NCI-H187 treated with DMSO at 0.1 percent for 48 hours (cell line): Measurements from ENCODE around the gene S100A5.
"Not testable (repeated sequence)": the region's sequence is repeated elsewhere in the genome, so short reads cannot be mapped to it uniquely, and the experiment has no call there.

Experiments
- DNase-seq: peaks from one replicate; lab custom pipeline; 2025; lab: John Stamatoyannopoulos, UW

The S100A5 gene

DNA sequence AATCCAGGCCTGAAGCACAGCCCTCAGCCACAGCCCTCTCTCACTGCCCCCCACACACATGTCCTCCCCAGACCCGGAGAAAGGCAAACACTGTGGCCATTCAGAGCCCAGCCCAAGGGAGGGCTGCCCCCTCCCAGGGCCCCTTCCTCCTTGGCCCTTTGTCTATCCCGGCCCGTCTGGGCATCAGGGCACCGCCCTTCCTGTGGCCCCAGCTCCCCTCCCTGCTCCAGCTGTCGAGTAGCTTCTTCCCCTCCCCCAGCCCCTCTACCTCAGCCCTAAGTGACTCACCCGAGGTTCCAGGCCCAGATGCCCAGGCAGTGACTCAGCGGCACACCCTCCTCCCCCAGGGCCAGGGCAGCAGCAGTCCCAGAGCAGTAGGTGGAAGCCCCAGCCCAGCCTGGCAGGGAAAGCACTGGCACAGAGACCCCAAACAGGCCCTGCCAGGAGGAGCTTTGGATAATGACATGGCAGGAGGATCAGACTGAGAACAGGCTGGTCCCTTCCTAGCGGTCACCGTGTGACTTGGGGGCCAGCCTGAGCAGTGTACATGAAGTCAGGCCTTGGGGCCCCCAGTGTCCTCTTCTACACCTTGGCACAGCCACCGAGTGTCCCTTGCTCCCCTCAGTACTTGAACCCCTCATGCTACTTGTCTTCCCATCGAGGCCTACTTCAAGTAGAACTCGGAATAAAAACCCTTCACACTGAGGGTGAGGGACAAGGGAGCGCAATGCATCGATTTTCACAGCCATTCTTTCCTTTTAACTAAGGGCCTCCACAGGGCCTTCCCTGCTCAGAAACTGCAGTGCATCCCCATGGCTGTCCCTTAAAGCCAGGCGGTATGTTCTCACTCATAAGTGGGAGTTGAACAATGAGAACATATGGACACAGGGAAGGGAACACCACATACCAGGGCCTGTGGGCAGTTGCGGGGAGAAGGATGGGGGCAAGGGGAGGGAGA, 26.0 kb upstream of the S100A5 start:
- DNase-seq: no peak

DNA sequence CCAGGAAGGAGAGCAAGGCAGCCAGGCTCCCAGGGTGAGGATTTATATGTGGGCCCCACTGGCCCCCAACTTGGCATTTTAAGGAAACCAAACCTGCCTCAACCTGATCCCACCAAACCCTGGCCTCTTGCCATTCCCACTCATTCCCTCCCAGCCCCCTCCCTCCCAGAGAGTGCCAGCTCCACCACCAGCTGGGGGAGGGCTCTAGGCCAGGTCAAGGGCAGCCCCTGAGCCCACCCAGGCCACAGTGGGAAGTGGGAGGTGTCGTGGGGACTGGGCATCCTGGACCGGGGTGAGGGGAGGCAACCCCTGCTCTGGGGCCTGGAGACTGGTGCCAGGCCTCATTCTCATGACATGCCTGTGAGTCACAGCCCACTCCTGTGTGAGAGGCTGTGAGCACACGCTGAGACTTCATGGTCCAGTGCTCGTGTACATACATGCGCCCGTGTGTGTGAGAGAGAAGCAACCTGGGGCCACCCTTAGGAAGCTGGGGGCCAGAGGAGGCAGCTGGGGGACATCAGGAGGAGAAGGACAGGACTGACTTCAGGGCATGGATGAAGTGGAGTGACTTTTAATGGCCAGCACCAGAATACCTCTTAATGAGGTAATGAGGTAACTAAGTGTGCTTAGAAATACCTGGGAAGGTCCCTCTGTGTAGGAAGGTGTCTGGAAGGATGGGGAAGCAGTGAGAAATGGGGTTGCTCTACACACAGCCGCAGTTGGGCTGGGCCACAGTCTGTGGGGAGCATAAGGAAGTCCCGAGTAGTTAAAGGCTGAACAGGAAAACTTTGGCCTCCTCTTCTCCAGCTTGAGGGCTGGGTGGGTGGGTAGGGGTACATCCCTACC, 25.0 kb upstream of the S100A5 start, which contains the start of gene S100A2:
Gene S100A2 (minus strand): TSS at position 316 of the 846 bp plus-strand sequence. CDS start 1,967 bp downstream, outside the sequence.
- no peak for DNase-seq

DNA sequence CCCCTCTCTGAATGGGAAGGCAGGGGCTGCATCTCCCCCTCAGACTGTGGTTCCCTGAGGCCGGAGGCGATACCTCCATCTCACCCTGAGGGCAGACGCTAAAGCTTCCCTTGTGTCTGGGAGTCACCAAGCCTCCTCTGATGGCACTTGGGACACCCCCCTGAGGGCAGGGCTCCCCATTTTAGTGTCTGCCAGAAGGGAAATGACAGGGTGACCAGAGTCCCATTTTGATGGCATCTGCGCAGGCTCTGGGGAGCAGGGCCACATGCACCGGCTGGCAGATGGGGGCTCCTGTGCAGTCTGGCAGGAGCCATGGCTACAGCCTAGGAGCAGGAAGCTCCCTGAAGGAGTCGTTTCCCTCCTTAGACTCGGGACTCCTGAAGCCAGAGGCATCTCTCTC, 23.3 kb upstream of the S100A5 start:
- no peak for DNase-seq

DNA sequence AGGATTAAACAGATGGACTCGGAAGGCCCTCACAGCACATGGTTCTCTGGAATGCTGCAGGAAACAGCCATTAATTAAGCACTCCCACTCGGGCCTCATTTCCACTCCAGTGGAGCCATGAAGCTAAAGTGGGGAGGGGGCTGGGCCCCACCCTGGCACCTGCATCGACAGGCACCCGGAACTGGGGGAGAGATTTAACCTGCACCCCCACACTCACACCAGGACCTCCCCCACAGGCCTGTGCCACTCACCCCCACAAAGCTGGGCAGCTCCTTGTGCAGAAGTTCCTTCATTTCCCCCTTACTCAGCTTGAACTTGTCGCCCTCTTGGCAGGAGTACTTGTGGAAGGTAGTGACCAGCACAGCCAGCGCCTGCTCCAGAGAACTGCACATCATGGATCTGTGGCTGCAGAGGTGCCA, 22.8 kb upstream of the S100A5 start:
- no peak for DNase-seq

DNA sequence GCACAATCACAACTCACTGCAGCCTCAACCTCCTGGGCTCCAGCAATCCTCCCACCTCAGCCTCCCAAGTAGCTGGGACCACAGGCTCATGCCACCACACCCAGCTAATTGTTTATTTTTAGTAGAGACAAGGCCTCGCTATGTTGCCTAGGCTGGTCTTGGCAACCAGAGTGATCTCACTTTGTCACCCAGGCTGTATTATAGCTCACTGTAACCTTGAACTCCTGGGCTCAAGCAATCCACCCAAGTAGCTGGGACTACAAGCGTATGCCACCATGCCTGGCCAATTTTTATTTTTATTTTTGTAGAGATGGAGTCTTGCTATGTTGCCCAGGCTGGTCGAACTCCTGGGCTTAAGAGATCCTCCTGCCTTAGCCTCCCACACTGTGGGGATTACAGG, 21.3 kb upstream of the S100A5 start:
- DNase-seq: not testable (repeated sequence)

DNA sequence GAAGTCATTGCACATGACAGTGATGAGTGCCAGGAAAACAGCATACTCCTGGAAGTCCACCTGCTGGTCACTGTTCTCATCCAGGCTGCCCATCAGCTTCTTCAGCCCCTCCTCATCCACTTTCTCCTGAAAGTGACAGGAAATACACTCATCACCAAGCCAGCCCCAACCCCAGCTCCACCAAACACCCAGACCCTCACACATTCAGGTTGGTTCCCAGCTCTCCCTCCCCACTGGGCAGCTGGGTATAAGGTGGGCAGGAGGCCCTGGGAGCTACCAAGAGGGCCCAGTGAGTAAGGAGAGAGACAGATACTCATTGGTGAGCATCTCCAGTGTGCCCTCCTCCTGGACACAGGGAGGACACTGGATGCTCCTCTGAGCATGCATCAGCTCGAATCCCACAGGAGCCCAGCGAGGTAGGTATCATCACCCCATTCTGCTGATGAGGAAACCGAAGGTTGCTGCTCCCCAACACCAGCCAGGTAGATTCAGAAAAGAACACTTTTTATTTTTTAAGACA, 20.8 kb upstream of the S100A5 start:
- DNase-seq: no peak

DNA sequence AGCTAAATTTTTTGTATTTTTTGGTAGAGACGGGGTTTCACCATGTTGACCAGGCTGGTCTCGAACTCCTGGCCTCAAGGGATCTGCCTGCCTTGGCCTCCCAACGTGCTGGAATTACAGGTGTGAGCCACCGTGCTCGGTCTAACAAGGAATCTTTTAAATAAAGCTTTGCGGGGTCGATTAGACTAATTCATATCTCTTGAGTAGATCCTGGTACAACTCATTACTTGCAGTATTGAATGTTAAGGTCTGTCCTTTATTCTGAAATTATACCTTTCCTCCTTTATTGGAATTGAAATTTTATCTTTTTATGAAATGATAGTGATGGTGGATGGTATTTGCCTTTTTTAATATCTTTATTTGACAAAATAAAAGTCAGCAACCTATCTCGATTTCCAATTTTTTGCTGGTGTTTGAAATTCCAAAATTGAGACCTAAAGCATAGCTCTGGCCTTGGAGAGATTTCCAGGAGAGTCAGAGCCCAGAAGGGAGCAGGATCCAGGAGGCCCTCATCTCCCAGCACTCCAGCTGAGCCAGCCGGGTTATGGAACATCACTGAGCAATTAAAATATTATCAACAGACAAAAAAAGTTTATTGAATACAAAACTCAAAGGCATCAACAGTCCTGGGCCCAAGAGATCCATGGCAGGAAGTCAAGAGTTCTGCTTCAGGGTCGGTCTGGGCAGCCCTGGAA, 20.2 kb upstream of the S100A5 start:
- no peak for DNase-seq

DNA sequence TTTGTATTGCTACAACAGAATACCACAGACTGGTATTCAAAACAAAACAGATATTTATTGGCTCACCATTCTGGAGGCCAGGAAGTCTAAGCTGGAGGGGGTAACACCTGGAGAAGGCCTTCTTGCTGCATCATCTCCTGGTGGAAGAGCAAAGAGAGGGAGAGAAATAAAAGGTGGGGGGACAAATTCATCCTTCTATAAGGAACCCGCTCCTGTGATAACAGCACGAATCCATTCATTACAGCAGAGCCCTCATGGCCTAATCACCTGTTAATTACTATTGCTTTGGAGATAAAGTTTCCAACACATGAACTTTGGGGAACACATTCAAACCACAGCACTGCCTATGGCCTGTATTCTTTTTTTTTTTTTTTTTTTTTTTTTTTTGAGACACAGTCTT, 19.5 kb upstream of the S100A5 start:
- DNase-seq: no peak

DNA sequence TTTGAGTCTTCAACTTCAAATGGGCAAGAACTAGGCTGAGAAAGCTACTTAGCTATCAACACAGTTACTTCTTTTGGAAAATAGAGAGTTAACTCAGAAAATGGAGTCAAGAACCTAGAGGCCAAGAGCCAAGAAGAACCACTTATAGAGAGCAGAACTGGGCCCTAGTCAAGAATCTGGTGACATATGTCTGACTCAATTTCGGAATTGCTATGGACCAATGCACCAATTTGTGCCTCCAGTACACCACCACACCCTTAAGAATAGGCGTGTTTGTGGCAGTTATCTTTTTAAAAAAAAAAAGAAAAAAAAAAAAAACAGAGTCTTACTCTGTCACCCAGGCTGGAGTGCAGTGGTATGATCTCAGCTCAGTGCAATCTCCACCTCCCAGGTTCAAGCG, 17.1 kb upstream of the S100A5 start:
- DNase-seq: no peak

DNA sequence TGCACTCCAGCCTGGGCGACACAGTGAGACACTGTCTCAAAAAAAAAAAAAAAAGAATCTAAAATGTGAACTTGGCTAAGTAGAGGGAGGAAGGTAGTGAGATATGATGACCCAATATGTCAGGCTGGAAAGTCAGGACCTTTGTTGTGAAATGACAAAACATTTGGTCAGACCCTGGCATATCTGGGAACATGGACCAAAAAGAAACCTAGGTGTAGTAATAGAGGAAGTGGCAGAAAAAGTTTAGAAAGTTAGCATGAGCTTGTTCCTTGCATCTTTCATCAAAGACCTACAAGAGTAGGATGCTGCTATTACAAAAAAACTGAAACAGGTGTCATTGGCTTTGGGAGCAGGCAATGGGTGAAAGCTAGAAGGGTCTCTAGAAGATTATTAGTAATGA, 15.6 kb upstream of the S100A5 start:
- DNase-seq: no peak

DNA sequence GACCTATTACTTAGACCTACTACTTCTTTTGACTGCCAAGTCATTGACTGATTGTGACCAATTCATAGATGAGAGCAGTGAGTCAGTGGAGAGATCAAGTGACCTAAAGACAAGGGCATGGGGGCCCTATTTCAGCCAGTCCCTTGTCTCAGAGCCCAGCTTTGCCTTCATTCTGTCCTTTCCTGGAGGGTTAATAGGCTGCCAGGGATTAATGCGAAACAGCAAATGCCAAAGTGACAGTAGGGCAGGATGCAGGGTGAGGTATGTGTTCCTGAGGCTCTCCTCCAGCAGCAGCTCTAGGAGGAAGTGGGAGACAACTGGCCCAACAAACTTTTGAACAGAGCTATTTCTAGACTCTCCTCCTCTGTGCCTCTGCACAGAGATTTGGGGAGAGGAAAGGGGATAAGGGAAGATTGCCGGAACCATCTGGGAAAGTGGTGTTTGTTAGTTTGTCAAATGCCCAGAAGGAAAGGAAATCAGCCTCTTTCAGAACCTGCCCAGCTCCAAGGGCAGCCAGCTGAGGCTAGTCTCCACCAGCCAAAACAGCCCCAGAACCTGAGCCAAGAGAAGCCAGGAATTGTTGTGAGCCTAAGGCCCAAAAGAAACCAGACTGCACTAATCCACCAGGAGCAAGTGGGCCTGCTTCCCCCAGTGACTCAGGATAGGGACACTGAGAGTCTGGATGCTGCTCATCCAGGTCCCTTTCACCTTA, 13.3 kb upstream of the S100A5 start:
- DNase-seq: no peak

DNA sequence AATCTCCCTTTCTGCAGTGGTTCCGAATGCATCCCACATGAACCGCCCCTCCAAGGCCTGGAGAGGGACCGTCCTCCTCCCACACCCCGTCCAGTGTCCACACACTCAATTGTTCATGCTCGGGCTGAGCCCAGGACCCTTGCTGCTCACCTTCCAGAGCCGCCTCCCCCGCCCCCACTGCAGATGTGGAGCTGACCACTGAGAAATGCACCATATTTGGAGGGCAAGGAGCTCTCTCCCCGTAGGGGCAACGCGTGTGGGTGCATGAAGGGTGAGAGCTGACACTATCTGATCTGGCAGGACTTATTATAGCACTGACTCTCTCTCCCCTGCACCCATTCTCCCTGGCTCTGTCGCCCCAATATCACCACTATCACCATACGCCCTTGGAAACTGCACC, 12.4 kb upstream of the S100A5 start:
- no peak for DNase-seq

DNA sequence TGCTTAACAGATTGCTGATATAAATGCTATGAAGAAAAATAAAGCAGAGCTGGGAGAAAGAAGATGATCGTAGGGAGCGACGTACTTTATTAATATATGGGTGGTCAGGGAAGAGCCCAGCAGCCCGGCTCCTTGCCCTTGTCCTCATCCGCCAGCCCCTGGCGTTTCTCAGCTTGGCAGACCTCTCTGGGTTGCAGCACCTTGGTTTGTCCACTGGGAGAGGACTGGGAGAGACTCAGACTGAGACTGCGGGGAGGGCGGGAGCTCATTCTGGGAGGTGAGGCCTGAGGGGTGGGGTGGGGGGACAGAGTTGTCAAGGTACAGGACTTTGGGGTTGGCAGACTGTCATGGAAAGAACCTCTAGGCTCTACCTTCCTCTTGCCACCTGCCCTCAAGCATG, 11.6 kb upstream of the S100A5 start:
- no peak for DNase-seq

DNA sequence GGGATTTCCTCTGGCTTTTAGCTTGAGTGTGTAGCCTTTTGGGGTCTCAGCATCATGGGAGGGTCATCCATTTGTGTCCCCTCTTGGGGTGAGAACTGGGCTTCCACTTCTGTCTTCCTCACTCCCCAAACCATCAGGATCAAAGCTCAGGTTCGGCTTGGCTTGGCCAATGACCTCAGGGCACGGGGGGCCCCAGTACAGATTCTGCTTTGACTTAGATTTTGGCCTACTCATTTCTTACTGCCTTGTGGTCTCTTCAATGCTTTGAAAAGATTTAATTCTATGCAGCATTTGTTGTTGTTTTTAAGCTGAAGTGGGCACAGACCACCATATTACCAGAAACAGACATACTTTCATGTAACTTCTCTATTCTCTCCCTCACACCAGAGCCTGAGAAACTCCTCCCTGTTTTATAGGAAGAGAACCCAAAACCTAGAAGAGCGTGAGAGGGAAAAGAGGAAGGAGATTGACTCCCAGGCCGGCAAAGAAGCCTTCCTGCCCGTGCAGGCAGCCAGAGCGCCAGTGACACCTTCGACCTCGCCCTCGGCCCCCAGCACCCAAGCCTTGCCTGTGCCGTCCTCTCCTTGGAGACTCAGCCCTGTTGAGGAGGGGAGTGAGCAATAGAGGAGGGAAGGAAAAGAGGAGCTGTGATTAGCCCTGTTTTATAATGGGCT, 10.2 kb upstream of the S100A5 start:
- DNase-seq: no peak

DNA sequence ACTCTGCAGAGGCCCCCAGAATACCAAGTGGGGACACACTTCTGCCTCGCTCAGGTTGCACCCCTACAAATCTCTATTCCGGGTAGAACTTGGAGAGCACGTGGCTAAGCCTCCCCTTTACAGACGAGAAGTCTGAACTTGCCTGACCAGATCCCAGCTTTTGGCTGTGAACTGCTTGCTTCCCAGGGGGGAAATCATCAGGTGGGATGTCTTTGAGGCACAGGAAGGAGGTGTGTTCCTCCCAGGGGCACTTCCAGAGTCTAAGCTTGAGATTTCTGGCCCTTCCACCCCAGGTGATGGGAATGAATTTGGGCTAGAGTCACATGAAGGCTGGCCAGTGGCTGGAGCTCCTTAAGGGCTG, 9.6 kb upstream of the S100A5 start:
- no peak for DNase-seq

DNA sequence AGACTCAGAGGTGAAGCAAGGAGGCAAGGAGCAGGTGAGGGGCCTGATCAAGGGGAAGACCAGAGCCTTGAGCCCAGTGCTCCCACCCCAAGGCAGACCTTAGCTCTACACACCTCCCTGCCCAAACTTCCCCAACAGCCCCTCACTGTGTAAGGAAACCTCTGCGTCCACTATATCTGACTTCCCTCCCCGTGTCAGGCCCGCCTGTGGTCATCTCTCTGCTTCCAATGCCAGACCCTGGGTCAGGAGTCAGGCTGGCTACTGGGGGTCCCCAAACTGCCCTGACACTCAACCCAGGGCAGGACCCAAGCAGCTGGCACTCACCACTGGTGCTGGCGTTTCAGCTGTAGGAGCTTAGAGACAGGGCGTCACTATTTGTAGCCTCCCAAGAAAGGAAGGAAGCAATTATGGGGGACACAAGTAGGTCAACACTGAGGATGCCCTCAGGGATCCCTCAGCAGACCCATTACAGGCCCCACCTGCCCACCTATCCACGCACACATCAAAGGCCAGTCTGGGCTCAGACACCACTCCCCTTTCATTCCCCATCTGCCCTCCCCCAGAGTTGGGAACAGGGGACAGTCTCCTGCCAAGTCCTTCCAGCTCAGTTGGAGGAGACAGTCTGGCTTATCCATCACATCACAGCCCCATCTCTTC, 9.1 kb upstream of the S100A5 start:
- no peak for DNase-seq

DNA sequence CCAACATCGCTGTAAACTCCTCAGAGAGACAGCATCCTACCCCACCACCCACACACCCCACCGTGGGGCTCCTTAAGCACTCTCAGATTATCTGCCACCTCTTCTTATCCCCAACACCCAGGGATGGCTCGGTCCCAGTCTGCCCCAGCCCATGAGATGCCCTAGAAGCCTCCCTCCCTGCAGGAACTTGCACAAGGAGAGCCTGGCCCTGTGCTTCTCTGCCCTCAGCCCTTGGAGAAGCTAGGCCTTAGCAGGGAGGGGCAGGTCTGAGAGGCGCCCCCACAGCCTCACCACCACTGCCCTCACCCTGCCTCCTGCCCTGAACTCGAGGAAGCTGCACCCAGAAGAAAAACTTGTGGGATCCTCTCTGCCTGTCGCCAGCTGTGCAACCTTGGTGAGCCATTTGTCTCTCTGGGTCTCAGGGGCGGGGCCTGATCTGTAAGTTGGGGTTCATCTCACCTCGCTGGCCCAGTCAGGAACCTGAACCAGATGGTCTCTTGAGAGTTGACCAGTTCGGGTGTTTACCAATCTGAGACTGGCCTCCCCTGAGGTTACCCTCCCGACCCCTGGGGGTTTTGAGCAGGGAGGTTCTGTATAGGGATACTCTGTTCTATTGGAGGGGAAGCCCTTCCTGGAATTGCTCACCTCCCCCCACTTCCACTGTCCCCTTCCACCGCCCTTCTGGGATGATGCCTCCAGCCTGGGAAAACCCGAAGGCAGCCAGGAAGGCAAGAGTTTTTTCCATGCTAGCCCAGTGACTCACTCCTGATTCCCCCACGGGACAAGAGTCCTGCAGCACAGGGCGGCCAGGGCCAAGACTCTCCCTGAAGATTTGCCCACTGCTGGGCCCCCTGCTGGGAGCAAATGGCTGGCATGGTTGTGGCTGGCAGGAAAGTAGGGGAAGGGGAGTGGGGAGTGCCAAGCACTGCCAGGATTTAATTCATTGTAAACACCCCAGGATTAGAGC, 8.3 kb upstream of the S100A5 start, which contains the start of gene S100A3:
Gene S100A3 (minus strand): TSS at position 537 of the 967 bp plus-strand sequence. CDS start 773 bp downstream, outside the sequence.
- DNase-seq: no peak

DNA sequence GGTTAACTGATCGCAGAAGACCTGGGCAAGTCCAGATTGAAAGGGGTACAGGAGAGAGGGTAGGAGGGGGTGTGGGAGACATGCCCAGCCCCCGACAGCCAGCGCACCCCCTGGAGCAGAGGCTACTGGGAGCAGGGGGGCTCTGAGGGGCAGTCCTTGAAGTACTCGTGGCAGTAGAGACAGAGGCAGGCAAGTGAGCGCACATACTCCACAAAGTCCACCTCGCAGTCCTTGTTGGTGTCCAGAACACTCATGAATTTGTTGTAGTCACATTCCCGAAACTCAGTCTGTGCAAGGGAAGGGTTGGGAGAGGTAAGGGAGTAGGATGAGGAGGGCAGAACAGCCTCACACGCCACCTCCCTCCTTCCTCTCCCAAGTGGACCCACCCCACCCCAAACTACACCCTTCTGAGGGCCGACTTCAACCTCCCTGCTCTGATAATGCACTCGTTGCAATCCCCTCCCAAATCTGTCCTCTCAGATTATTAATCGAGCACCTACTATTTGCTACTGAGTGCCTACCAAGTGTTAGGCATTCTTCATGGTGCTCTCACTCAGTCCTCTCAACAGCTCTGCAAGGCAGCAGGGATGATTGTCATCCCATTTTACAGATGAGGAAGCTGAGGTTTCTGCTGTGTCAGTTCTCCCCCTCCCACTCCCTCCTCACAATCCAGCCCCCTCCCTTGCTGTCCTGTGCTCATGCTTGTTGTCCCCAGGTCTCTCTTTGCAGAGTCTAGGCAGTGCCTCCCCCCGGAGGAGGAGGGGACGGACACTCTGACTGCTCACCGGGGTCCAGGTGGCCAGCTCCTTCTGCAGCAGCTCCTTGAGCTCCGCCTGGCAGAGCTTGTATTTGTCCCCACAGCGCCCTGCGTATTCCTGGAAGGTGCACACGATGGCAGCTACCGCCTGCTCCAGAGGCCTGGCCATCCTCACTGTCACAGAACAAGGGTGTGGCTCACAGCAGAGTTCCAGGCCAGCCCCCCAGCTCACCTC, 7.1 kb upstream of the S100A5 start:
- DNase-seq: no peak
